GM23338 (cell line): ENCODE results near the gene DNAJA3. TPM values are rescaled to one million over a fixed set of nuclear protein-coding genes. Genes with fewer than 3 reads are reported as not detected.

Experiments
- ATAC-seq: fragments of 200-7000 bp; cut with Tn5 transposase; 3 replicates; pipeline ENCODE4 v1.9.1; 2020
- DNase-seq: peaks from one replicate; pipeline ENCODE4 v3.0.0-alpha.2; 2015; ENCODE audit warnings: low spot score
- H2AFZ ChIP-seq: fragments of 200-600 bp; sonication (generic); 2 replicates; pipeline ENCODE4 v1.8.0; 2016; ENCODE audit warnings: antibody characterized with exemption, mild to moderate bottlenecking, moderate library complexity
- H3F3A ChIP-seq: fragments of 200-600 bp; sonication (generic); replicated peaks from 2 replicates; pipeline ENCODE4 v1.8.0; 2017; ENCODE audit warnings: antibody characterized with exemption, mixed run types, low read depth
- H3K27ac ChIP-seq: fragments of 200-600 bp; sonication (generic); 2 replicates; pipeline ENCODE4 v1.6.1; 2016; ENCODE audit warnings: low read depth
- H3K27me3 ChIP-seq: fragments of 200-600 bp; sonication (generic); 2 replicates; pipeline ENCODE4 v1.8.0; 2016; ENCODE audit warnings: mild to moderate bottlenecking, mixed run types, moderate library complexity; ENCODE audit not compliant: insufficient read depth
- H3K36me3 ChIP-seq: fragments of 200-600 bp; sonication (generic); 2 replicates; pipeline ENCODE4 v1.8.0; 2016; ENCODE audit warnings: mild to moderate bottlenecking; ENCODE audit not compliant: insufficient read depth
- H3K4me1 ChIP-seq: fragments of 200-600 bp; sonication (generic); 2 replicates; pipeline ENCODE4 v1.8.0; 2016; ENCODE audit warnings: mild to moderate bottlenecking, moderate library complexity; ENCODE audit not compliant: insufficient read depth
- H3K4me2 ChIP-seq: fragments of 200-600 bp; sonication (generic); 2 replicates; pipeline ENCODE4 v1.7.1; 2017; ENCODE audit warnings: mixed run types
- H3K4me3 ChIP-seq: fragments of 200-600 bp; sonication (generic); 2 replicates; pipeline ENCODE4 v1.6.1; 2016; ENCODE audit warnings: mixed run types
- H3K79me2 ChIP-seq: fragments of 200-600 bp; sonication (generic); replicated peaks from 2 replicates; pipeline ENCODE4 v1.8.0; 2017; ENCODE audit warnings: mild to moderate bottlenecking; ENCODE audit not compliant: insufficient read depth
- H3K9me2 ChIP-seq: fragments of 200-600 bp; sonication (generic); 2 replicates; pipeline ENCODE4 v1.8.0; 2017; ENCODE audit not compliant: insufficient read depth
- H4K20me1 ChIP-seq: fragments of 200-600 bp; sonication (generic); replicated peaks from 2 replicates; pipeline ENCODE4 v1.8.0; 2017; ENCODE audit warnings: mild to moderate bottlenecking; ENCODE audit not compliant: insufficient read depth
- H3K27ac Mint-ChIP-seq: 2 replicates; pipeline ENCODE4 v1.8.0; 2020; ENCODE audit warnings: inconsistent platforms, mild to moderate bottlenecking, moderate library complexity, mixed read lengths
- H3K27me3 Mint-ChIP-seq: 3 replicates; pipeline ENCODE4 v1.8.0; 2022; ENCODE audit warnings: low read depth, mild to moderate bottlenecking, moderate library complexity, mixed read lengths, inconsistent platforms; ENCODE audit not compliant: insufficient read depth, poor library complexity
- H3K36me3 Mint-ChIP-seq: 3 replicates; pipeline ENCODE4 v1.8.0; 2021; ENCODE audit warnings: low read depth, mild to moderate bottlenecking, inconsistent platforms, moderate library complexity, mixed read lengths
- H3K4me1 Mint-ChIP-seq: 3 replicates; pipeline ENCODE4 v1.8.0; 2020; ENCODE audit warnings: mild to moderate bottlenecking, inconsistent platforms, mixed read lengths
- H3K4me3 Mint-ChIP-seq: 3 replicates; pipeline ENCODE4 v1.8.0; 2021; ENCODE audit warnings: moderate library complexity, mild to moderate bottlenecking, inconsistent platforms, mixed read lengths
- H3K9me3 Mint-ChIP-seq: 3 replicates; pipeline ENCODE4 v1.8.0; 2020; ENCODE audit warnings: moderate library complexity, mild to moderate bottlenecking, inconsistent platforms, mixed read lengths
- CREB1 ChIP-seq: fragments of 250-450 bp; sonication (Bioruptor Pico); IDR thresholded peaks from 2 replicates; pipeline ENCODE4 v1.5.0; 2020; ENCODE audit warnings: low read depth, mild to moderate bottlenecking, moderate library complexity
- EZH2 ChIP-seq: fragments of 200-600 bp; sonication (generic); IDR thresholded peaks from one replicate; pipeline ENCODE4 v1.8.0; 2017; ENCODE audit warnings: antibody characterized with exemption, mild to moderate bottlenecking, low read depth; ENCODE audit not compliant: unreplicated experiment
- EZH2phosphoT487 ChIP-seq: fragments of 200-600 bp; sonication (generic); IDR thresholded peaks from one replicate; pipeline ENCODE4 v1.8.1; 2018; ENCODE audit warnings: antibody characterized with exemption; ENCODE audit not compliant: unreplicated experiment
- JUNB ChIP-seq: IDR thresholded peaks from one replicate; pipeline ENCODE4 v1.6.1; 2016; ENCODE audit warnings: antibody characterized with exemption; ENCODE audit not compliant: unreplicated experiment
- NANOG ChIP-seq: IDR thresholded peaks from 2 replicates; pipeline ENCODE4 v1.6.1; 2016; ENCODE audit warnings: antibody characterized with exemption, borderline replicate concordance
- POLR2AphosphoS5 ChIP-seq: IDR thresholded peaks from 2 replicates; pipeline ENCODE4 v1.6.1; 2016; ENCODE audit warnings: antibody characterized with exemption, low read depth
- REST ChIP-seq: IDR thresholded peaks from one replicate; pipeline ENCODE4 v1.6.1; 2018; ENCODE audit warnings: antibody characterized with exemption; ENCODE audit not compliant: unreplicated experiment
- STAT1 ChIP-seq: IDR thresholded peaks from one replicate; pipeline ENCODE4 v1.6.1; 2016; ENCODE audit warnings: antibody characterized with exemption; ENCODE audit not compliant: unreplicated experiment
- ZNF114 ChIP-seq: fragments of 250-450 bp; sonication (Bioruptor Pico); IDR thresholded peaks from 2 replicates; pipeline ENCODE4 v1.5.0; 2020; ENCODE audit warnings: mild to moderate bottlenecking, moderate library complexity
- ZNF331 ChIP-seq: fragments of 250-450 bp; sonication (Bioruptor Pico); IDR thresholded peaks from 2 replicates; pipeline ENCODE4 v1.5.0; 2020; ENCODE audit warnings: low read depth, mild to moderate bottlenecking, moderate library complexity
- polyA plus RNA-seq: library from polyadenylated mRNA; unstranded; fragments of >200 nt; fragmentation: Nextera tagmentation; extraction: Ambion mirVana; gene quantifications from 2 replicates; pipeline ENCODE4 v1.2.1, GENCODE V29; 2016
- total RNA-seq: library from RNA; depleted of rRNA; stranded (reverse); fragments of >200 nt; shearing (Covaris generic); gene quantifications from 2 replicates; pipeline ENCODE4 v1.2.3, GENCODE V29; 2014
- TF ChIP-seq, protein P1 (sequence below): fragments of 250-450 bp; sonication (Bioruptor Pico); IDR thresholded peaks from 2 replicates; pipeline ENCODE4 v1.5.0; 2020; ENCODE audit warnings: mild to moderate bottlenecking, moderate library complexity
- TF ChIP-seq, protein P2 (sequence below): IDR thresholded peaks from 2 replicates; pipeline ENCODE4 v1.6.1; 2016; ENCODE audit warnings: antibody characterized with exemption
- TF ChIP-seq, protein P3 (sequence below), 2 experiments: fragments of 200-600 bp in 1 of 2; sonication (generic) in 1 of 2; conservative IDR thresholded peaks; 2 replicates each; pipeline versions ENCODE4 v1.5.1 to v1.6.1; 2016 to 2017; ENCODE audit warnings: antibody characterized with exemption in 2 of 2, low read depth in 2 of 2, mild to moderate bottlenecking in 2 of 2, moderate library complexity in 1 of 2

DNAJA3 gene
- total and polyA plus RNA-seq, 2 experiments from 2014 or later, result 56.3 to 75.5 TPM

- ATAC-seq, result no peak
- no peak overlapping the region for H3K4me2 ChIP-seq
- H3K27ac Mint-ChIP-seq, result no peak overlapping the region
Measured at GRCh38 chr16:4443986-4444385, 18.3 kb downstream of the DNAJA3 start.

More at GRCh38 chr16:4443986-4444385, 18.3 kb downstream of the DNAJA3 start:
- peaks cover 86% of the 10 kb centered on the region for H3K36me3 Mint-ChIP-seq
- no peaks in the 10 kb centered on the region for H3K9me3 Mint-ChIP-seq
- no peaks in the 10 kb centered on the region for H3K79me2 ChIP-seq
- H2AFZ ChIP-seq, result no peak overlapping the region
- H3K27me3 Mint-ChIP-seq, result peaks cover 10% of the 10 kb centered on the region
- no peak overlapping the region for H3K4me3 ChIP-seq
- no peaks in the 10 kb centered on the region for H3K27me3 ChIP-seq
- no peak for DNase-seq
- 0 out of 2 replicates have a peak, but pooled peaks cover 3% of the 10 kb centered on the region for H4K20me1 ChIP-seq
- H3K4me3 Mint-ChIP-seq, result no peak overlapping the region
- peaks cover 47% of the 10 kb centered on the region for H3K36me3 ChIP-seq
- H3K9me2 ChIP-seq, result no peaks in the 10 kb centered on the region
- H3F3A ChIP-seq, result 0 out of 2 replicates have a peak, but pooled peaks cover 2% of the 10 kb centered on the region
- no peaks in the 10 kb centered on the region for H3K4me1 Mint-ChIP-seq
- no peak overlapping the region for H3K27ac ChIP-seq
- H3K4me1 ChIP-seq, result no peaks in the 10 kb centered on the region
- TF ChIP-seq CREB1 (CRISPR knock-in tag) (no peak), NANOG (no peak), POLR2AphosphoS5 (no peak), EZH2 (no peak), ZNF114 (CRISPR knock-in tag) (no peak), JUNB (no peak), EZH2phosphoT487 (no peak), ZNF331 (CRISPR knock-in tag) (no peak), REST (no peak), STAT1 (no peak)
- TF ChIP-seq, protein P1, sequence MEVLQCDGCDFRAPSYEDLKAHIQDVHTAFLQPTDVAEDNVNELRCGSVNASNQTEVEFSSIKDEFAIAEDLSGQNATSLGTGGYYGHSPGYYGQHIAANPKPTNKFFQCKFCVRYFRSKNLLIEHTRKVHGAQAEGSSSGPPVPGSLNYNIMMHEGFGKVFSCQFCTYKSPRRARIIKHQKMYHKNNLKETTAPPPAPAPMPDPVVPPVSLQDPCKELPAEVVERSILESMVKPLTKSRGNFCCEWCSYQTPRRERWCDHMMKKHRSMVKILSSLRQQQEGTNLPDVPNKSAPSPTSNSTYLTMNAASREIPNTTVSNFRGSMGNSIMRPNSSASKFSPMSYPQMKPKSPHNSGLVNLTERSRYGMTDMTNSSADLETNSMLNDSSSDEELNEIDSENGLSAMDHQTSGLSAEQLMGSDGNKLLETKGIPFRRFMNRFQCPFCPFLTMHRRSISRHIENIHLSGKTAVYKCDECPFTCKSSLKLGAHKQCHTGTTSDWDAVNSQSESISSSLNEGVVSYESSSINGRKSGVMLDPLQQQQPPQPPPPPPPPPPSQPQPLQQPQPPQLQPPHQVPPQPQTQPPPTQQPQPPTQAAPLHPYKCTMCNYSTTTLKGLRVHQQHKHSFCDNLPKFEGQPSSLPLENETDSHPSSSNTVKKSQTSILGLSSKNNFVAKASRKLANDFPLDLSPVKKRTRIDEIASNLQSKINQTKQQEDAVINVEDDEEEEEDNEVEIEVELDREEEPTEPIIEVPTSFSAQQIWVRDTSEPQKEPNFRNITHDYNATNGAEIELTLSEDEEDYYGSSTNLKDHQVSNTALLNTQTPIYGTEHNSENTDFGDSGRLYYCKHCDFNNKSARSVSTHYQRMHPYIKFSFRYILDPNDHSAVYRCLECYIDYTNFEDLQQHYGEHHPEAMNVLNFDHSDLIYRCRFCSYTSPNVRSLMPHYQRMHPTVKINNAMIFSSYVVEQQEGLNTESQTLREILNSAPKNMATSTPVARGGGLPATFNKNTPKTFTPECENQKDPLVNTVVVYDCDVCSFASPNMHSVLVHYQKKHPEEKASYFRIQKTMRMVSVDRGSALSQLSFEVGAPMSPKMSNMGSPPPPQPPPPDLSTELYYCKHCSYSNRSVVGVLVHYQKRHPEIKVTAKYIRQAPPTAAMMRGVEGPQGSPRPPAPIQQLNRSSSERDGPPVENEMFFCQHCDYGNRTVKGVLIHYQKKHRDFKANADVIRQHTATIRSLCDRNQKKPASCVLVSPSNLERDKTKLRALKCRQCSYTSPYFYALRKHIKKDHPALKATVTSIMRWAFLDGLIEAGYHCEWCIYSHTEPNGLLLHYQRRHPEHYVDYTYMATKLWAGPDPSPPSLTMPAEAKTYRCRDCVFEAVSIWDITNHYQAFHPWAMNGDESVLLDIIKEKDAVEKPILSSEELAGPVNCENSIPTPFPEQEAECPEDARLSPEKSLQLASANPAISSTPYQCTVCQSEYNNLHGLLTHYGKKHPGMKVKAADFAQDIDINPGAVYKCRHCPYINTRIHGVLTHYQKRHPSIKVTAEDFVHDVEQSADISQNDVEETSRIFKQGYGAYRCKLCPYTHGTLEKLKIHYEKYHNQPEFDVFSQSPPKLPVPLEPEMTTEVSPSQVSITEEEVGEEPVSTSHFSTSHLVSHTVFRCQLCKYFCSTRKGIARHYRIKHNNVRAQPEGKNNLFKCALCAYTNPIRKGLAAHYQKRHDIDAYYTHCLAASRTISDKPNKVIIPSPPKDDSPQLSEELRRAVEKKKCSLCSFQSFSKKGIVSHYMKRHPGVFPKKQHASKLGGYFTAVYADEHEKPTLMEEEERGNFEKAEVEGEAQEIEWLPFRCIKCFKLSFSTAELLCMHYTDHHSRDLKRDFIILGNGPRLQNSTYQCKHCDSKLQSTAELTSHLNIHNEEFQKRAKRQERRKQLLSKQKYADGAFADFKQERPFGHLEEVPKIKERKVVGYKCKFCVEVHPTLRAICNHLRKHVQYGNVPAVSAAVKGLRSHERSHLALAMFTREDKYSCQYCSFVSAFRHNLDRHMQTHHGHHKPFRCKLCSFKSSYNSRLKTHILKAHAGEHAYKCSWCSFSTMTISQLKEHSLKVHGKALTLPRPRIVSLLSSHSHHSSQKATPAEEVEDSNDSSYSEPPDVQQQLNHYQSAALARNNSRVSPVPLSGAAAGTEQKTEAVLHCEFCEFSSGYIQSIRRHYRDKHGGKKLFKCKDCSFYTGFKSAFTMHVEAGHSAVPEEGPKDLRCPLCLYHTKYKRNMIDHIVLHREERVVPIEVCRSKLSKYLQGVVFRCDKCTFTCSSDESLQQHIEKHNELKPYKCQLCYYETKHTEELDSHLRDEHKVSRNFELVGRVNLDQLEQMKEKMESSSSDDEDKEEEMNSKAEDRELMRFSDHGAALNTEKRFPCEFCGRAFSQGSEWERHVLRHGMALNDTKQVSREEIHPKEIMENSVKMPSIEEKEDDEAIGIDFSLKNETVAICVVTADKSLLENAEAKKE (CRISPR knock-in tag), result no peak
- TF ChIP-seq, protein P2, sequence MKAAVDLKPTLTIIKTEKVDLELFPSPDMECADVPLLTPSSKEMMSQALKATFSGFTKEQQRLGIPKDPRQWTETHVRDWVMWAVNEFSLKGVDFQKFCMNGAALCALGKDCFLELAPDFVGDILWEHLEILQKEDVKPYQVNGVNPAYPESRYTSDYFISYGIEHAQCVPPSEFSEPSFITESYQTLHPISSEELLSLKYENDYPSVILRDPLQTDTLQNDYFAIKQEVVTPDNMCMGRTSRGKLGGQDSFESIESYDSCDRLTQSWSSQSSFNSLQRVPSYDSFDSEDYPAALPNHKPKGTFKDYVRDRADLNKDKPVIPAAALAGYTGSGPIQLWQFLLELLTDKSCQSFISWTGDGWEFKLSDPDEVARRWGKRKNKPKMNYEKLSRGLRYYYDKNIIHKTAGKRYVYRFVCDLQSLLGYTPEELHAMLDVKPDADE, result no peak
- TF ChIP-seq, protein P3, sequence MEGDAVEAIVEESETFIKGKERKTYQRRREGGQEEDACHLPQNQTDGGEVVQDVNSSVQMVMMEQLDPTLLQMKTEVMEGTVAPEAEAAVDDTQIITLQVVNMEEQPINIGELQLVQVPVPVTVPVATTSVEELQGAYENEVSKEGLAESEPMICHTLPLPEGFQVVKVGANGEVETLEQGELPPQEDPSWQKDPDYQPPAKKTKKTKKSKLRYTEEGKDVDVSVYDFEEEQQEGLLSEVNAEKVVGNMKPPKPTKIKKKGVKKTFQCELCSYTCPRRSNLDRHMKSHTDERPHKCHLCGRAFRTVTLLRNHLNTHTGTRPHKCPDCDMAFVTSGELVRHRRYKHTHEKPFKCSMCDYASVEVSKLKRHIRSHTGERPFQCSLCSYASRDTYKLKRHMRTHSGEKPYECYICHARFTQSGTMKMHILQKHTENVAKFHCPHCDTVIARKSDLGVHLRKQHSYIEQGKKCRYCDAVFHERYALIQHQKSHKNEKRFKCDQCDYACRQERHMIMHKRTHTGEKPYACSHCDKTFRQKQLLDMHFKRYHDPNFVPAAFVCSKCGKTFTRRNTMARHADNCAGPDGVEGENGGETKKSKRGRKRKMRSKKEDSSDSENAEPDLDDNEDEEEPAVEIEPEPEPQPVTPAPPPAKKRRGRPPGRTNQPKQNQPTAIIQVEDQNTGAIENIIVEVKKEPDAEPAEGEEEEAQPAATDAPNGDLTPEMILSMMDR (conservative IDR thresholded peaks at IDR 0.05; ENCODE audit: low read depth in 2 of 2), result no peak
